HG03280 (cell line): ENCODE results near the gene DHX35.
"Not testable (repeated sequence)": the region's sequence is repeated elsewhere in the genome, so short reads cannot be mapped to it uniquely, and the experiment has no call there.

Source experiments
- ATAC-seq: cut with Tn5 transposase; IDR thresholded peaks from one replicate; pipeline ENCODE4 v1.9.1; 2021; ENCODE audit warnings: mild to moderate bottlenecking, moderate library complexity; ENCODE audit not compliant: unreplicated experiment

DHX35 gene

DNA sequence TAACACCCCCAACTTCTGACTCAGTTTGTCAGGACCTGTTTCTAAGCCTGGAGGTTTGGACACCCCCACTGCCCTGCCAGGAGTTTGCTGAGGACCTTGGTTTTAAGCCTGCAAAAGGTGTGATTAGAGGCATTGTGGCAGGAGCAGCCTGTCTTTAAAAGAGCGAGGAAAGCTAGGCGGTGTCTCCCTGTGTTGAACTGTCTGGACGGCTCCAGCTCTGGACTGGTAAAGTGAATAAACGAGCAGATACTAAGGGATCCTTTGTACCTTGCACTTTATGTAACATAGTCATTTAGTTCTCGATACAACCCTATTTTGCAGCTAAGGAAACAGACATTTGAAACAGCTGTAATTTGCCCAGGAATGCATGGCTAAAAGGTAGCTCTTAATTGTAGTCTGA, 21.5 kb upstream of the DHX35 start:
- ATAC-seq: no peak

- no peak for ATAC-seq
These were observed 20.3 kb upstream of the DHX35 start for GRCh38 chr20:38941726-38942389.

- no peak for ATAC-seq
These were observed 17.1 kb upstream of the DHX35 start for GRCh38 chr20:38945012-38945411.

DNA sequence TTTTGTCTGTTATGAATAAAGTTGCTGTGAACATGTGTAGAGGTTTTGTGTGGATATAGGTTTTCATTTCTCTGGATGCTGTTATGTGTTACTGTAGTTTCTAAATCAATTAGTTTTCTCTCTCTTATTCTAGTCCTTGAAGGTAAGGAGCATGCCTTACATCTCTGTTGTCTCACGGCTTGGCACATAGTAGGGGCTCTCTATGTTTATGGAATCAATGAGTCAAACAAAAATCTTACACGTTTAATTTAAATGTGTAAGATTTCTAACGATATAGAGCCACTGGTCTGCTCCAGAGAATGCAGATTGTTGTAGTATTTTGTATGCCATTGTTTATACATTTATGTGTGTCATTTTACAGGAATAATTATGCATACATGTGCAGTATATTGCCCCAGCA, 15.3 kb upstream of the DHX35 start:
- no peak for ATAC-seq

DNA sequence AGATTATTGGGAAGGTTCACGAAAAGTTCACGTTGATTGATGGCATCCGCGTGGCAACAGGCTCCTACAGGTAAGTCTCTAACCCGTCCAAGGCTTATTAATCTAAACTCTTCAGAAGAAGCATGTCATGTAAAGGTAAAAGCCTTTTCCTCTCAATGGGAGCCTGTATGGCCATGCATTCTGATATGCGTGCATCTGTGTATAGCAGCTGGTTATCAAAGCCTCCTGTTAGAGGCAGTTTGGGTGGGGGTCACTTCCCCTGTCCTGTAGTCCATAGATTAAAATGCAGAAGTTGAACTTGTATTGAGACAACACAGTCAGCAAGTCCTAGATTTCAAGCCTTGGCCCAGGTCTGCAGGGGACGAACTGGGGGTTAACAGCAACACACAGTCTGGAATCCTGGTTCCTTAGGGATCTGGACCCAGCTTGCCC, 14.2 kb upstream of the DHX35 start:
- no peak for ATAC-seq

DNA sequence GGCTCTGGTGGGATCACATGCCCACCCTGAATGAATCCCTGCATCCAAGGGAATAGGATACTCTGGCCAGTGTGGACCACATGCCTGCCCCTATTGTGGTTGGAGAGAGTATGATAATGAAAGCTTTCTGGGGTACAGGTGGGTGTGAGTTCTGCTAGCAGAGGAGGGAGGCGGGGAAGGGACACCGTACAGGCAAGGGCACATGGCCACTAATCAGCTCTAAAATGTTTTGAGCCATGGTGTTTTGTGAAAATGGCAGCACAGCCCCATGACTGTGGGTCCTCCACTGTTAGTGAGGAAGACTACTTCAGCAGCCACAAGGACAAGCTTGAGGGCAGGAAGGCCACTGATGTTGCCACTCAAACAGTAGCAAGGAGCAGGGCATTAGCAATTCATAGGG, 11.9 kb upstream of the DHX35 start:
- no peak for ATAC-seq

- no peak for ATAC-seq
These were observed 10.5 kb upstream of the DHX35 start for GRCh38 chr20:38951611-38952010.

- ATAC-seq: no peak
These were observed 10.0 kb upstream of the DHX35 start for GRCh38 chr20:38952153-38952552.

DNA sequence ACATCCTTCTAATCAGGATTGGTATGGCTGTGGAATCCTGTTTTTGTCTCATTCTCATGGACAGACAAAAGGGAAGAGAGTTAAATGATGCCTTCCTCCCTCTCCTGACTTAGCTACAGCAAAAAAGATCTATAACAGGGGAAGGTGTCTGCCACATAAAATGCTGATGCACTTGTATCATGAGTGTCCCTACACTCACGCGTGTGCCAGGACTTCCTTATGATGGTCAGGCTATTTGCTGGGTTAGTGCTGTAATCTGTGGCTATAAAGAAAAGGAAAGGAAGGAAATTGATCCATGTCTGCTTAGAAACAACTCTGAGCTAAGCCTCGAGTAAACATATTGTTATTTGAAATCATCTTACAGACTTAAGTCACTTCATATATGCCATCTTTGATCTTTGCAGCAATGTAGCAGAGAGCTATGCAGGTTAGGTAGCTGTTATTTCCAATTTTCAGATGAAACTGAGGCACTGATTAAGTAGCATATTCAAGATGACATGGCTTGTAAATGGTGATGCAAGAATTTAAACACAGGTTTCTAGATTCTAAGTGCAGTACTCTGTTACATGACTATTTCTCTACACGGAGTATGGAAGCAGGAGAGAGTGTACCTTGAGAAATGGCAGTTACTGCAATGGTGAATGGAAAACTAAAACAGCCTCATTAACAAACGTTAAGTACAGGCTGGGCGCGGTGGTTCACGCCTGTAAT, 8.4 kb upstream of the DHX35 start:
- no peak for ATAC-seq

GRCh38 chr20:38957235-38957876, 4.8 kb upstream of the DHX35 start:
- no peak for ATAC-seq

DNA sequence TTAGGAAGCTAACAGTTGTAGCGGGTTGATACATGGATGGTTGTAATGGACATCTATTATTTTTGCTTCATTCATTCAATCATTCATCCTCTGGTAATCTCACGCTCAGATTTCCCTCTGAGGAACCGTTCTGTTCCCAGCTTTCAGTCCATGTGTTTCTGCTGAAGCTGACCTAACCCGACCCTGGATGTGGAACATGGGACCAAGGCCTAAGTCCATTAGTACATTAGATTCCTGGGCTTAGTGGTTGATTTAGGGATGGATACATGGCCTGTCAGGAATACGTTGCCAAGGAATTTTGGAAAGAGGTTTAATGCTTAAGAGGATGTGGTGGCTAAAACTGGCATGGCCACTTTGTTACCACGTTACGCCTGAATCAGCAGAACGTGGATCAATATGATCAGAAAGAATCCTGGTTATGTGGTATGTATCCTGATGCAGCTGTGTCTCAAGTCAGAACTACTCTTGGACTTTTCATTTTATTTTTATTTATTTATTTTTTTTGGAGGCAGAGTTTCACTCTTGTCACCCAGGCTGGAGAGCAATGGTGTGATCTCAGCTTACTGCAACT, 4.1 kb upstream of the DHX35 start:
- no peak for ATAC-seq

DNA sequence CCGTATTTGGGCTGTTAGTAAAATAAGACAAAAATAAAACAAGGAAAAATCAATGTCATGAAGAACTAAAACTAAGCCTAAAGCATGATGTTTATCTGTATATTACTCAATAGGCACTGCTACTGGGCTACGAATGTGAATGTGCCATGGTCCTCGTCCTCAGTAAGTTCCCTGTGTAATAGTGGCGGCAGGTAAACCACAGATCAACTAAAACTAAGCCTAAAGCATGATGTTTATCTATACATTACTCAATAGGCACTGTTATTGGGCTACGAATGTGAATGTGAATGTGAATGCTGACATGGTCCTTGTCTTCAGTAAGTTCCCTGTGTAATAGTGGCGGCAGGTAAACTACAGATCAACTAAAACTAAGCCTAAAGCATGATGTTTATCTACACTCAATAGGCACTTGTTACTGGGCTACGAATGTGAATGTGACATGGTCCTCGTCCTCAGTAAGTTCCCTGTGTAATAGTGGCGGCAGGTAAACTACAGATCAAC, 1.9 kb upstream of the DHX35 start:
- not testable (repeated sequence) for ATAC-seq

DNA sequence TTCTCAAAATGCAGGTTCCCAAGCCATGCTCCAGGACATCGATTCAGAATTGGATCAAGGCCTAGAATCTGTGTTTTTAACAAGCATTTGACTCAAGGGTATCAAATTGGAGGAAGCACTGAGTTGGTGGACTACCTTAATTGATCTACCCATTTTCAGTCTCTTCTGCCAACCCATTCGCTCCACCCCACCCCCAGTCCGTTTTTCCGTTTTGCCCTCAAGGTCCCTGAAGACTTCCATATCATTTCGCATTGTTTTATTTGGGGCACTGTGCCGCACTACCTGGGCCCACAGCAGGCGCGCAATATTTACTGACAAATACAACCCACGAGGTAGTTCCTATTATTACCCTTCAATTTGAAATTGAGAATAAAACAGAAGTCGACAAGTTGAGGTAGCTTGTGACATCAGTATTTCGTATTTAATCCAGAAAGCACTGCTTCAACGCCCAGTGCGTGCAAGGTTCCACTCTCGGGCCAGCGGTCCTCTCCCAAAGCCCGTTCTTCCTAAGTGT, 557 bp upstream of the DHX35 start:
- ATAC-seq: no peak

DNA sequence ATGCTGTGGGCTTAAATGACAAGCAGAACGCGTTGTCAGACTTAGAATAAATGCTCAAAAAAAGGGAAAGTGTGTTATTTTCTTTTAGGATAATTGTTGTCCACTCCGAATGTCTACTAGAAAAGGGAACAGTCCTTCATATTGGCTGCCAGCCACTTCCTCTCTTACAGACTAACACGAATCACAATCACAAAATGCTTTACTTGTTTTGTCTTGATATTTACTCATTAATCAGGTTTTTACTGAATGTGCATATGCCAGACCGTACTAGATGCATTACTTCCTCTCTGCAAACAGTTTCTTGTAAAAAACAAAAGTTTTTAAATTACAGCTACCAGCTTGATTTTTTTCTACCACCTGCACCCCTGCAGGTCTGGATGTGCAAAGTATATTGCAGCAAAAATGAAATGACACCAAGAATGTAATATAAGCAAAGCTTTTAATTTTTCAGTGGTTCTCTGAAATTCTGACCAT, 821 bp downstream of the DHX35 start:
- no peak for ATAC-seq

GRCh38 chr20:38963745-38964144, 1.6 kb downstream of the DHX35 start:
- ATAC-seq: no peak

GRCh38 chr20:38965264-38965663, 3.1 kb downstream of the DHX35 start:
- no peak for ATAC-seq

- ATAC-seq: no peak
These were observed 5.9 kb downstream of the DHX35 start for GRCh38 chr20:38968090-38968489.

DNA sequence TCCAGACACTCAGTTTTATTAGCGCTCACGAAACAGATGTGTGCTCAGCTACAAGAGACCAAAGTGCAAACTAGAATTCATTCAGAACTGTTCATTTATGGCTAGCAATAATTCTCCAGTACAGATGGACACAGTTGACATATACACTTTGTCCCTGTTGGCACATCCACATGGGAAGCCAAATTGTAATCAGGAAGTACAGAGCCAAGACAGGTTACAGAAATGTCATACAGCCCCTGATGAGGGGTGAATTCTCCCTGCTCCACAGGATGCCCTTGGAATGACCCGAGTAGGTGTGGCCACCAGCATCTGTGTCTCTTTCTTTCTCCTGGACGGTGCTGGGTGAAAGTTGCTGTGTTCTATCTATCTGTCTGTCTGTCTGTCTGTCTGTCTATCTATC, 7.6 kb downstream of the DHX35 start:
- ATAC-seq: no peak

DNA sequence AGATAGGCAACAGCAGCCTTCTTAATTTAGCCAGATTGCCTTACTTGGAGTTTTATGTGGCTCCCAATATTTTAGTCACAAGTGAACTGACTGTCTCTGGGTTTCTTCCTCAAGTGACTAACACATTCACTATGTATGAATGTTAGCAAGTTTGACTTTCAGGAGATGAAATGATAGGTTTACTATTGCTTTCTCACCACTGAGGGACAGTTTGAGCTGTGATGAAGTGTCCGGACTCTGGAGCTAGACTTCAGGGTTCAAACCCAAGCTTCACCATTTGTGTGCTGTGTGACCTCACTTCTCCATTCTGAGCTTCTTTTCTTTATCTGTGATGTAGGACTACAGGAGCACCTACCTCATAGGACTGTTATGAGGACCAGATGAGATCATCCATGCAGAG, 8.2 kb downstream of the DHX35 start:
- ATAC-seq: no peak

DNA sequence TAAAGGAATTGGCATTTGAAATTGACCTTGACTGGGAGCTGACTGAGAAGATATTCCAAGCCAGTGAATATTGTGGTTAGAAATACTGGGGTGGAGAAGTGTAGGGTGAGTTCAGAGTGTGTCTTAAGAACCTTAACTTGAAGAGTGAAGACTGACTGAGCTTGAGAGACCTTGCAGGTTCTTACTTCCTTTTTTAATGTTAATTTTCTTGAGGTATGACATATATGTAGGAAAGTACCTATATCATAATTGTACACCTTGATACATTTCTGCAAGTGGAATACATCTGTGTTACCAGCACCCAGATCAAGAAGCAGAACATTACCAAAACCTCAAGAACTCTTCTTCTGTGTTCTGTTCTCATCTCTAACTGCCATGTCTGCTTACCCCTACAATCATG, 11.0 kb downstream of the DHX35 start:
- no peak for ATAC-seq

DNA sequence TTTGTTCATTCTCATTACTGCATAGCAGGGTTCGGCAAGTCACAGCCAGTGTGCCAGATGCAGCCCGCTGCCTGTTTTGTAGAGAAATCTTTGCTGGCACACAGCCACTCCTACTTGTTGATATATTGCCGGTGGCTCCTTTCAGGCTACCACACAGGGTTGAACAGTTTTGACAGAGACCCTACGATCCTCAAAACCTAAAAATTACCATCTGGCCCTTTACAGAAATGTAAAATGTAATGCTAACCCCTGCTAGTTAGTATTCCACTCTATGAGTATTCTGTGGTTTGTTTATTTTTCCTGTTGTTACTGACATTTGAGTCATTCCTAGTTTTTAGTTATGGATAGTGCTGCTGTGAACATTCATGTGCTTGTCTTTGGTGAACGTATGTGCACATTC, 11.5 kb downstream of the DHX35 start:
- no peak for ATAC-seq
